ENCODE measurements around the gene DYRK2.

DNA sequence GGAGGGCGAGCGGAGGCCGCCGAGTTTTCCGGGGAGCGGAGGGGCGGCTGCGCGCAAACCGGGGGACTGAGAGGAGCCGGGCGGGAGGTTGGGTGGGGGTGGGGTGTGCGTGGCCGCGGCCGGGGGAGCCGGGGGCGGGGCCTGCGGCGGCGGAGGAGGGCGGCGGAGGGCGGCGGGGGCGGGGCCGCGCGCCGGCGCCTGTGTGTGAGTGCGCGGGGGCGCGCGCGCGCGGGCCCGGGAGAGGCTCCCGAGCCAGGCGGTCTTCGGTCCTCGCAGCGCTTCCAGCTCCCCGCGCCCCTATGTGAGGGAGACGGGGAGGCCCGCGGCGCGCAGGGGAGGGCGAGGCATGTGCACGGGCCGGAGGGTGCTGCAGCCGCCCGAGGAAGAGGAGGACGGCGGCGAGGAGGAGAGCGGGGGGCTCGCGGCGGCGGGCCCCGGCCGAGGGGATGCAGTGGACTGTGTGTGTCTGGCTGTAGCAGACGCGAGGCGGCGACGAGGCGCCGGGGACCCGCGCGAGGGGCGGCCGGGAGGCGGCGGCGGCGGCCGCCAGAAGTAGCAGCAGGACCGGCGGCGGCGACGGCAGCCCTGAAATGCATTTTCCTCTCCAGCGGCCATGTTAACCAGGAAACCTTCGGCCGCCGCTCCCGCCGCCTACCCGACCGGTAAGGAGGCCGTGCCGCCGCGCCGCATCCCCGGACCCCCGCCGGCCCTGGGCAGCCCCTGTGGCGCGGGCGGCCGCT, at the start of gene DYRK2:
- TF ChIP-seq, protein P1, sequence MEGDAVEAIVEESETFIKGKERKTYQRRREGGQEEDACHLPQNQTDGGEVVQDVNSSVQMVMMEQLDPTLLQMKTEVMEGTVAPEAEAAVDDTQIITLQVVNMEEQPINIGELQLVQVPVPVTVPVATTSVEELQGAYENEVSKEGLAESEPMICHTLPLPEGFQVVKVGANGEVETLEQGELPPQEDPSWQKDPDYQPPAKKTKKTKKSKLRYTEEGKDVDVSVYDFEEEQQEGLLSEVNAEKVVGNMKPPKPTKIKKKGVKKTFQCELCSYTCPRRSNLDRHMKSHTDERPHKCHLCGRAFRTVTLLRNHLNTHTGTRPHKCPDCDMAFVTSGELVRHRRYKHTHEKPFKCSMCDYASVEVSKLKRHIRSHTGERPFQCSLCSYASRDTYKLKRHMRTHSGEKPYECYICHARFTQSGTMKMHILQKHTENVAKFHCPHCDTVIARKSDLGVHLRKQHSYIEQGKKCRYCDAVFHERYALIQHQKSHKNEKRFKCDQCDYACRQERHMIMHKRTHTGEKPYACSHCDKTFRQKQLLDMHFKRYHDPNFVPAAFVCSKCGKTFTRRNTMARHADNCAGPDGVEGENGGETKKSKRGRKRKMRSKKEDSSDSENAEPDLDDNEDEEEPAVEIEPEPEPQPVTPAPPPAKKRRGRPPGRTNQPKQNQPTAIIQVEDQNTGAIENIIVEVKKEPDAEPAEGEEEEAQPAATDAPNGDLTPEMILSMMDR (IDR thresholded peaks at IDR 0.05), result no peak
- peak in 1 of 2 donors; percentile 64 for TF ChIP-seq POLR2A (IDR thresholded peaks at IDR 0.05)
